Cardiac fibroblast (primary cell): ENCODE measurements around the gene LTB.
"Not testable (repeated sequence)": the region's sequence is repeated elsewhere in the genome, so short reads cannot be mapped to it uniquely, and the experiment has no call there.

Experiments used
- DNase-seq, 2 donors: peaks; one replicate each; pipeline versions ENCODE4 v3.0.0 to v3.0.0-alpha.2; 2010; ENCODE audit warnings: low read depth in 2 of 2
- H3K4me3 ChIP-seq, 2 donors: replicated peaks in 1 of 2; 1 replicate in 1 of 2; 2 replicates in 1 of 2; pipeline ENCODE4 v1.5.1; 2011; ENCODE audit warnings: low read depth in 2 of 2, low read length in 2 of 2, mild to moderate bottlenecking in 2 of 2, moderate library complexity in 1 of 2
- CTCF ChIP-seq: IDR thresholded peaks from one replicate; pipeline ENCODE4 v1.5.1; 2011; ENCODE audit warnings: low read depth, mild to moderate bottlenecking, low read length, inconsistent platforms

The LTB gene

GRCh38 chr6:31558631-31559500 lies 23.4 kb downstream of the LTB start:
- no peak overlapping the region for H3K4me3 ChIP-seq
- DNase-seq: peak; percentile 55 to 58
- no peak for TF ChIP-seq CTCF

- no peak for TF ChIP-seq CTCF
- H3K4me3 ChIP-seq: no peak overlapping the region
- no peak for DNase-seq
Observed at GRCh38 chr6:31558318-31558625, 24.0 kb downstream of the LTB start.

- peak in 1 of 2 donors; percentile 25 for DNase-seq
- no peak overlapping the region for H3K4me3 ChIP-seq
- no peak for TF ChIP-seq CTCF
Observed at GRCh38 chr6:31557443-31558317, 24.5 kb downstream of the LTB start.

- no peak overlapping the region for H3K4me3 ChIP-seq
- TF ChIP-seq CTCF: no peak
- no peak for DNase-seq
Observed at GRCh38 chr6:31556307-31556706, 25.9 kb downstream of the LTB start.

- peak; percentile 75 to 79 for DNase-seq
- peak; percentile 53 for TF ChIP-seq CTCF
- H3K4me3 ChIP-seq: not testable (repeated sequence)
Observed at GRCh38 chr6:31551371-31551770, 30.9 kb downstream of the LTB start.

GRCh38 chr6:31548544-31548873 lies 33.7 kb downstream of the LTB start:
- H3K4me3 ChIP-seq: peak overlapping the region in 1 of 2 donors; percentile 54
- TF ChIP-seq CTCF: no peak
- no peak for DNase-seq
